Skin epidermis (tissue), 12 donors: Measurements from ENCODE around the gene C1GALT1C1L.
"Not testable (repeated sequence)": the region's sequence is repeated elsewhere in the genome, so short reads cannot be mapped to it uniquely, and the experiment has no call there.

Source experiments
- H3K27ac ChIP-seq, 21 experiments: fragments of 200-600 bp; sonication (generic) in 11 of 21; one replicate each; pipeline ENCODE4 v1.5.0; 2020; ENCODE audit warnings: mild to moderate bottlenecking in 3 of 21, inconsistent platforms in 2 of 21, moderate library complexity in 2 of 21
- H3K4me3 ChIP-seq, 7 experiments: fragments of 200-600 bp; sonication (generic) in 2 of 7; one replicate each; pipeline ENCODE4 v1.5.0; 2020; ENCODE audit warnings: inconsistent platforms in 2 of 7, mild to moderate bottlenecking in 2 of 7, moderate library complexity in 1 of 7

The C1GALT1C1L gene

GRCh38 chr2:43676322-43677050, at the start of gene C1GALT1C1L:
Gene C1GALT1C1L, minus strand, starts transcription at chr2:43676429. Its CDS starts 107 bp downstream, at chr2:43676322.
- peak within 1 kb of the TSS in 8 of 21 experiments; percentile 4 to 77 (median 24) for H3K27ac ChIP-seq

GRCh38 chr2:43725711-43726246, 49.5 kb upstream of the C1GALT1C1L start:
- H3K27ac ChIP-seq = no peak overlapping the region
- no peak overlapping the region for H3K4me3 ChIP-seq

More at GRCh38 chr2:43676322-43677050, at the start of gene C1GALT1C1L:
- H3K4me3 ChIP-seq = peak within 1 kb of the TSS; percentile 19 to 53 (median 38)

- H3K27ac ChIP-seq = no peak overlapping the region
- H3K4me3 ChIP-seq = no peak overlapping the region
These were observed 48.7 kb upstream of the C1GALT1C1L start for GRCh38 chr2:43724728-43725526.

GRCh38 chr2:43718530-43719124, 42.4 kb upstream of the C1GALT1C1L start:
- Histone ChIP-seq H3K4me3 (no peak overlapping the region), H3K27ac (no peak overlapping the region)

GRCh38 chr2:43717322-43717721, 41.1 kb upstream of the C1GALT1C1L start:
- no peak overlapping the region for H3K27ac ChIP-seq
- no peak overlapping the region for H3K4me3 ChIP-seq

- Histone ChIP-seq H3K27ac (no peak overlapping the region), H3K4me3 (no peak overlapping the region)
These were observed 39.3 kb upstream of the C1GALT1C1L start for GRCh38 chr2:43715300-43716098.

GRCh38 chr2:43714164-43714563, 37.9 kb upstream of the C1GALT1C1L start:
- H3K27ac ChIP-seq = no peak overlapping the region
- H3K4me3 ChIP-seq = no peak overlapping the region

GRCh38 chr2:43710866-43711265, 34.6 kb upstream of the C1GALT1C1L start:
- Histone ChIP-seq H3K27ac (no peak overlapping the region), H3K4me3 (no peak overlapping the region)

- no peak overlapping the region for H3K27ac ChIP-seq
These were observed 32.7 kb upstream of the C1GALT1C1L start for GRCh38 chr2:43708891-43709290.

GRCh38 chr2:43708178-43708577, 31.9 kb upstream of the C1GALT1C1L start:
- Histone ChIP-seq H3K27ac (peak overlapping the region in 2 of 21 experiments; percentile 18 to 59), H3K4me3 (no peak overlapping the region)

More at GRCh38 chr2:43708891-43709290, 32.7 kb upstream of the C1GALT1C1L start:
- no peak overlapping the region for H3K4me3 ChIP-seq

GRCh38 chr2:43707255-43708015, 31.2 kb upstream of the C1GALT1C1L start:
- Histone ChIP-seq H3K4me3 (no peak overlapping the region), H3K27ac (peak overlapping the region in 3 of 21 experiments; percentile 16 to 59 (median 18))

GRCh38 chr2:43701111-43701510, 24.9 kb upstream of the C1GALT1C1L start:
- Histone ChIP-seq H3K4me3 (no peak overlapping the region), H3K27ac (no peak overlapping the region)

- Histone ChIP-seq H3K4me3 (no peak overlapping the region), H3K27ac (peak overlapping the region in 2 of 21 experiments; percentile 21 to 29)
These were observed 23.5 kb upstream of the C1GALT1C1L start for GRCh38 chr2:43699761-43700160.

GRCh38 chr2:43698140-43698539, 21.9 kb upstream of the C1GALT1C1L start:
- H3K27ac ChIP-seq = not testable (repeated sequence)

GRCh38 chr2:43692428-43692994, 16.3 kb upstream of the C1GALT1C1L start:
- no peak overlapping the region for H3K4me3 ChIP-seq
- no peak overlapping the region for H3K27ac ChIP-seq

More at GRCh38 chr2:43698140-43698539, 21.9 kb upstream of the C1GALT1C1L start:
- H3K4me3 ChIP-seq = not testable (repeated sequence)

- Histone ChIP-seq H3K27ac (no peak overlapping the region), H3K4me3 (no peak overlapping the region)
These were observed 13.8 kb upstream of the C1GALT1C1L start for GRCh38 chr2:43689999-43690398.

GRCh38 chr2:43685357-43685756, 9.1 kb upstream of the C1GALT1C1L start:
- Histone ChIP-seq H3K27ac (no peak overlapping the region), H3K4me3 (no peak overlapping the region)

- not testable (repeated sequence) for H3K27ac ChIP-seq
These were observed 1.6 kb upstream of the C1GALT1C1L start for GRCh38 chr2:43677783-43678182.

More at GRCh38 chr2:43677783-43678182, 1.6 kb upstream of the C1GALT1C1L start:
- not testable (repeated sequence) for H3K4me3 ChIP-seq
